Activated CD8-positive, alpha-beta T cell treated with anti-CD3 and anti-CD28 coated beads for 36 hours (primary cell): ENCODE measurements around the gene DNAI4. TPM values are rescaled to one million over a fixed set of nuclear protein-coding genes. Genes with fewer than 3 reads are reported as not detected.

Source experiments
- ATAC-seq: fragments of 200-7000 bp; cut with Tn5 transposase; one replicate; pipeline ENCODE4 v1.10.0; 2021; ENCODE audit warnings: mild to moderate bottlenecking, moderate library complexity
- CTCF ChIA-PET: fragments of 350-600 bp; sonication (Branson Sonifier 250); formaldehyde crosslinking; loops from one replicate; lab custom pipeline; 2021; ENCODE audit warnings: antibody characterized with exemption; lab: Charles Lee
- POLR2A ChIA-PET: fragments of 350-600 bp; sonication (Branson Sonifier 250); formaldehyde crosslinking; loops from one replicate; lab custom pipeline; 2021; ENCODE audit warnings: antibody characterized with exemption; lab: Charles Lee
- DNase-seq: peaks from one replicate; pipeline ENCODE4 v3.0.0-alpha.2; 2020
- H3K27ac Mint-ChIP-seq: one replicate; pipeline ENCODE4 v1.8.0; 2021; ENCODE audit warnings: mild to moderate bottlenecking, mixed read lengths
- H3K27me3 Mint-ChIP-seq: one replicate; pipeline ENCODE4 v1.8.0; 2021; ENCODE audit warnings: mixed read lengths
- H3K36me3 Mint-ChIP-seq: one replicate; pipeline ENCODE4 v1.8.0; 2021; ENCODE audit warnings: low read depth, mixed read lengths
- H3K4me1 Mint-ChIP-seq: one replicate; pipeline ENCODE4 v1.8.0; 2021; ENCODE audit warnings: low read depth, mixed read lengths
- H3K4me3 Mint-ChIP-seq: one replicate; pipeline ENCODE4 v1.8.0; 2021; ENCODE audit warnings: mild to moderate bottlenecking, moderate library complexity, mixed read lengths
- H3K9me3 Mint-ChIP-seq: one replicate; pipeline ENCODE4 v1.8.0; 2021; ENCODE audit warnings: mixed read lengths
- CTCF ChIP-seq: fragments of 200-600 bp; IDR thresholded peaks from one replicate; pipeline ENCODE4 v1.8.0; 2022; ENCODE audit warnings: antibody characterized with exemption, mild to moderate bottlenecking
- intact Hi-C: fragments of 100-400 bp; cut with micrococcal nuclease; formaldehyde crosslinking; loops from one replicate; pipeline ENCODE4 v1.10.0; 2022
- total RNA-seq, 2 experiments: library from RNA; stranded (reverse); gene quantifications; one replicate each; pipeline ENCODE4 v1.2.3, GENCODE V29; 2021

Gene DNAI4
- total RNA-seq, 2 experiments from 2014 or later = 1.0 to 1.7 TPM

GRCh38 chr1:66929999-66930822, 5.6 kb upstream of the DNAI4 start:
- POLR2A ChIA-PET = interaction anchor here (0.6 to 1.3 kb wide), 9 partner anchors 10 to 502 kb away, joined by 3 to 9 read pairs (median 3); partner anchors contain the start of gene SLC35D1
- no peaks in the 10 kb centered on the region for H3K27me3 Mint-ChIP-seq
- peaks cover 53% of the 10 kb centered on the region for H3K4me1 Mint-ChIP-seq

GRCh38 chr1:66929691-66929998, 5.0 kb upstream of the DNAI4 start:
- peak overlapping the region; percentile 97 for H3K4me3 Mint-ChIP-seq
- no peak for TF ChIP-seq CTCF
- ChIA-PET POLR2A (interaction anchor here (0.7 to 1.3 kb wide), 4 partner anchors 21 to 502 kb away, joined by 3 read pairs; no protein-coding TSS in a partner anchor), CTCF (interaction anchor here (0.6 to 1.5 kb wide), 2 partner anchors 167 to 283 kb away, joined by 3 read pairs; no protein-coding TSS in a partner anchor)
- no peaks in the 10 kb centered on the region for H3K9me3 Mint-ChIP-seq
- no peak for DNase-seq
- intact Hi-C loops = loop anchor here (5.0 kb wide), 1 partner anchor 162 kb away; no protein-coding TSS in a partner anchor
- peak overlapping the region; percentile 92 for H3K27ac Mint-ChIP-seq
- no peak for ATAC-seq
- H3K4me1 Mint-ChIP-seq = peaks cover 48% of the 10 kb centered on the region
- no peaks in the 10 kb centered on the region for H3K27me3 Mint-ChIP-seq
- H3K36me3 Mint-ChIP-seq = peaks cover 27% of the 10 kb centered on the region

More at GRCh38 chr1:66929999-66930822, 5.6 kb upstream of the DNAI4 start:
- H3K4me3 Mint-ChIP-seq = peak overlapping the region; percentile 97
- ATAC-seq (peak; percentile 67), DNase-seq (peak; percentile 94)
- intact Hi-C loops = loop anchor here (5.0 to 10.0 kb wide), 3 partner anchors 143 to 645 kb away; no protein-coding TSS in a partner anchor
- no peaks in the 10 kb centered on the region for H3K9me3 Mint-ChIP-seq
- peak overlapping the region; percentile 92 for H3K27ac Mint-ChIP-seq
- CTCF ChIA-PET = interaction anchor here (0.6 to 2.0 kb wide), 3 partner anchors 165 to 282 kb away, joined by 3 to 7 read pairs (median 3); no protein-coding TSS in a partner anchor
- TF ChIP-seq CTCF = no peak
- H3K36me3 Mint-ChIP-seq = peaks cover 29% of the 10 kb centered on the region

GRCh38 chr1:66929146-66929688, 4.6 kb upstream of the DNAI4 start:
- no peaks in the 10 kb centered on the region for H3K27me3 Mint-ChIP-seq
- peaks cover 27% of the 10 kb centered on the region for H3K36me3 Mint-ChIP-seq
- peaks cover 48% of the 10 kb centered on the region for H3K4me1 Mint-ChIP-seq
- H3K9me3 Mint-ChIP-seq = no peaks in the 10 kb centered on the region
- DNase-seq = peak; percentile 27
- no peak for ATAC-seq
- ChIA-PET CTCF (interaction anchor here (1.5 kb wide), 1 partner anchor 166 kb away, joined by 3 read pairs; no protein-coding TSS in a partner anchor), POLR2A (interaction anchor here (0.7 to 1.3 kb wide), 3 partner anchors 26 to 503 kb away, joined by 3 read pairs; no protein-coding TSS in a partner anchor)
- peak overlapping the region; percentile 92 for H3K27ac Mint-ChIP-seq
- peak overlapping the region; percentile 97 for H3K4me3 Mint-ChIP-seq
- intact Hi-C loops = loop anchor here (5.0 kb wide), 1 partner anchor 162 kb away; no protein-coding TSS in a partner anchor
- TF ChIP-seq CTCF = no peak

GRCh38 chr1:66927528-66927927, 2.9 kb upstream of the DNAI4 start:
- H3K4me1 Mint-ChIP-seq = peaks cover 47% of the 10 kb centered on the region
- no peak overlapping the region for H3K4me3 Mint-ChIP-seq
- DNase-seq (no peak), ATAC-seq (no peak)
- intact Hi-C loops = loop anchor here (5.0 kb wide), 1 partner anchor 160 kb away; no protein-coding TSS in a partner anchor
- no peaks in the 10 kb centered on the region for H3K27me3 Mint-ChIP-seq
- ChIA-PET CTCF (interaction anchor here (1.0 to 1.6 kb wide), 2 partner anchors 8 to 68 kb away, joined by 3 read pairs; no protein-coding TSS in a partner anchor), POLR2A (no interaction called here)
- TF ChIP-seq CTCF = no peak
- peaks cover 23% of the 10 kb centered on the region for H3K36me3 Mint-ChIP-seq
- H3K27ac Mint-ChIP-seq = no peak overlapping the region
- H3K9me3 Mint-ChIP-seq = no peaks in the 10 kb centered on the region
